ENCODE measurements around the gene PASK. TPM values are rescaled to one million over a fixed set of nuclear protein-coding genes. Genes with fewer than 3 reads are reported as not detected.

Gene PASK
- total RNA-seq, 4 donors from 2014 or later = 0.10 to 0.36 (median 0.28) TPM

- ATAC-seq (no peak), DNase-seq (no peak)
- Histone ChIP-seq H3K27me3 (no peaks in the 10 kb centered on the region), H3K36me3 (no peaks in the 10 kb centered on the region), H3K27ac (no peak overlapping the region), H3K4me1 (no peaks in the 10 kb centered on the region), H3K9me3 (no peaks in the 10 kb centered on the region), H3K4me3 (no peak overlapping the region)
- TF ChIP-seq CTCF (IDR thresholded peaks at IDR 0.05 in 4 of 5, conservative IDR thresholded peaks at IDR 0.05 in 1 of 5) (no peak), POLR2A (IDR thresholded peaks at IDR 0.05) (no peak)
- in situ Hi-C loops (cut with MboI; ENCODE audit: low sequenced_read_pairs in 4 of 4) (no loop called here), intact Hi-C loops (cut with DNase I; ENCODE audit: low total_unique reads) (no loop called here)
Observed at GRCh38 chr2:241116606-241117560, 32.4 kb downstream of the PASK start.

- TF ChIP-seq CTCF (IDR thresholded peaks at IDR 0.05 in 4 of 5, conservative IDR thresholded peaks at IDR 0.05 in 1 of 5) (no peak), POLR2A (IDR thresholded peaks at IDR 0.05) (no peak)
- intact Hi-C loops (cut with DNase I; ENCODE audit: low total_unique reads) = no loop called here
- Histone ChIP-seq H3K27me3 (no peaks in the 10 kb centered on the region), H3K9me3 (no peaks in the 10 kb centered on the region), H3K4me3 (no peak overlapping the region), H3K27ac (no peak overlapping the region), H3K36me3 (no peaks in the 10 kb centered on the region), H3K4me1 (no peaks in the 10 kb centered on the region)
- DNase-seq (no peak), ATAC-seq (no peak)
- in situ Hi-C loops (cut with MboI; ENCODE audit: low sequenced_read_pairs in 4 of 4) = no loop called here
Observed at GRCh38 chr2:241115361-241115760, 33.9 kb downstream of the PASK start.

- ATAC-seq = no peak
- in situ Hi-C loops (cut with MboI; ENCODE audit: low sequenced_read_pairs in 4 of 4) = no loop called here
- Histone ChIP-seq H3K9me3 (no peaks in the 10 kb centered on the region), H3K27me3 (no peaks in the 10 kb centered on the region), H3K4me1 (no peaks in the 10 kb centered on the region), H3K36me3 (no peaks in the 10 kb centered on the region), H3K4me3 (no peak overlapping the region), H3K27ac (no peak overlapping the region)
- DNase-seq = no peak
- intact Hi-C loops (cut with DNase I; ENCODE audit: low total_unique reads) = no loop called here
- TF ChIP-seq CTCF (IDR thresholded peaks at IDR 0.05 in 4 of 5, conservative IDR thresholded peaks at IDR 0.05 in 1 of 5) (no peak), POLR2A (IDR thresholded peaks at IDR 0.05) (no peak)
Observed at GRCh38 chr2:241114836-241115235, 34.4 kb downstream of the PASK start.

- H3K27ac ChIP-seq = no peak overlapping the region
- no peaks in the 10 kb centered on the region for H3K27me3 ChIP-seq
- H3K4me3 ChIP-seq = no peak overlapping the region
- DNase-seq (no peak), ATAC-seq (no peak)
- no peaks in the 10 kb centered on the region for H3K36me3 ChIP-seq
- in situ Hi-C loops (cut with MboI; ENCODE audit: low sequenced_read_pairs in 4 of 4) = no loop called here
- H3K4me1 ChIP-seq = no peaks in the 10 kb centered on the region
- no peak for TF ChIP-seq CTCF (IDR thresholded peaks at IDR 0.05 in 4 of 5, conservative IDR thresholded peaks at IDR 0.05 in 1 of 5)
- no peak for TF ChIP-seq POLR2A (IDR thresholded peaks at IDR 0.05)
- no peaks in the 10 kb centered on the region for H3K9me3 ChIP-seq
- intact Hi-C loops (cut with DNase I; ENCODE audit: low total_unique reads) = no loop called here
Observed at GRCh38 chr2:241112592-241112991, 36.7 kb downstream of the PASK start.

Data from gastrocnemius medialis (tissue), 4 donors.